Measurements from ENCODE around the gene CHP1.
"Not testable (repeated sequence)": the region's sequence is repeated elsewhere in the genome, so short reads cannot be mapped to it uniquely, and the experiment has no call there.

Gene CHP1

DNA sequence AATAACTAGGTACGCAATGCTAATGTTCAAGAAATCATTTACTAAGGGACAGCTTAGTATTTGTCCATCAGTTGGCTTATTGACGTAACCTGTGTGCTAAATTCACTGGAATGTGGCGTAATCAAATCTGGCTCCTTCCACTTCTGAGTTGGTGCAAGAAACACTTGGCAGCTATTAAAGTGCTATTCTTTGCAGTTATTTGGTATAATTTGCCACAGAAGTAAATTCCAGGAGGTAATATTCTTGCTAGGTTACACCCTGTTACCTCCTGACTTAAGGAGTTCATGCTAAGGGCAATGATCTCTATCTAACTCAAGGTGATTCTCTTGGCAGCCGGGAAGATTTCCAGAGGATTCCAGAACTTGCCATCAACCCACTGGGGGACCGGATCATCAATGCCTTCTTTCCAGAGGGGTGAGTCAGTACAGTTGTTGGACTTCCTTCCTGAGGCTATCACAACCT is 25.5 kb downstream of the CHP1 start:
- DNase-seq = no peak

DNA sequence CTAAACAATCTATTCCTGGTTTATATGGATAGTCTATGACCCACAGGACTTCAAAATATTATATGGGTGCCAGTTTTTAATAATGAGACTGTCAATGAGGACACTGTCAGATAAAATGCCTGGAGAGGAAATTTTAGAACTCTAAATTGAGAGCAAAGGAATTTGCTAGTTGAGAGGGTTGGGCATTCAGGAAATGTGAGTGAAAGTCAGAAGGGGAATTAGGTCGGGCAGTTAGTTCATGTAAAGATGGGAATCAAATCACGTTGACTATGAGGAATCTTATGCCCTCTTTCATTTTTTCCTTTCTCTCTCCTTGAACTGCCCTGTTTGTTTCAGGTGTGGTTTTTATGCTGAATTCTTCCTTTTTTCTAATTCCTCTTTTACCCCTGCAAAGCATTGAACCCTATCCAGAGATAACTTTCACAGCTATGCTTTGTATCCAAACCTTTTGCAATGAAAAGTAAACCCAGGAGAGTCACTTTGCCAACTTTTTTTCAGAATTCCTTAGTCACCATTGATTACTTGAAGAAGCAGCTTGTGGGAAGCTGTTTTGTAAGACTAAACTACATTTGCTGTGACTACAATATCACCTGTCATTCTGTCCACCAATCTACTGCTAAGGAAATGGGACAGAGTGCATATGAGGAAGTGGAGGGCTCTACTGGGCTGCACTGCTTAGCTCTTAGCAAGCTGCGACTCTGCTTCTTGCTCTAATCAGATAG is 27.8 kb downstream of the CHP1 start:
- DNase-seq = no peak

DNA sequence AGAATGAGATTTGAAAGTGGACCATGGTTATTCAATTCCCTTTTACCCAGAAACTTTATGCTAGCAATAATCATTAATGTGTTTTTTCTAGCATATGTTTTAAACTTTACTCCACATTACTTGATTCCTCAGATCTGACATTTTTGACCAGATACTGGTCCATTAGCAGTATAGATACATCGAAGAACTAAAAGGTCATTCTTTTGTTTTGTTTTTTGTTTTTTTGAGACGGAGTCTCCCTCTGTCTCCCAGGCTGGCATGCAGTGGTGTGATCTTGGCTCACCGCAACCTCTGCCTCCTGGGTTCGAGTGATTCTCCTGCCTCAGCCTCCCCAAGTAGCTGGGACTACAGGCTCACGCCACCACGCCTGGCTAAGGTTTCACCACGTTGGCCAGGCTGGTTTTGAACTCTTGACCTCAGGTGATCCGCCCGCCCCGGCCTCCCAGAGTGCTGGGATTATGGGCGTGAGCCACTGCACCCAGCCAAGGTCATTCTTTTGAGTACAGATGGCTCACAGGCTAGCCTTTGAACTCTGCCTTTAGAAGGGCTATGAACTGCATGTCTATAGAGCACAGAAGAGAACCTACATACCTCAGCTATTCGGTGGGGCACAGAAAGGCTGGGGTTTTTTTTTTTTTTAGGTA is 28.6 kb downstream of the CHP1 start:
- DNase-seq = no peak

DNA sequence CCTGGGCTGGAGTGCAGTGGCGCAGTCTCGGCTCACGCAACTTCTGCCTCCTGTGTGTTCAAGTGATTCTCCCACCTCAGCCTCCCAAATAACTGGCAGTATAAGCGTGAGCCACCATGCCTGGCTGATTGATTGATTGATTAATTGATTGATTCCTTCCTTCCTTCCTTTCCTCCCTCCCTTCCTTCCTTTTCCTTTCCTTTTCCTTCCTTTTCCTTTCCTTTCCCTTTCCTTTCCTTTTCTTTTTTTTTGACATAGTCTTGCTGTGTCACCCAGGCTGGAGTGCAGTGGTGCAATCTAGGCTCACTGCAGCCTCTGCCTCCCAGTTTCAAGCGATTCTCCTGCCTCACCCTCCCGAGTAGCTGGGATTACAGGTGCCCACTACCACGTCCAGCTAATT is 29.9 kb downstream of the CHP1 start:
- not testable (repeated sequence) for DNase-seq

DNA sequence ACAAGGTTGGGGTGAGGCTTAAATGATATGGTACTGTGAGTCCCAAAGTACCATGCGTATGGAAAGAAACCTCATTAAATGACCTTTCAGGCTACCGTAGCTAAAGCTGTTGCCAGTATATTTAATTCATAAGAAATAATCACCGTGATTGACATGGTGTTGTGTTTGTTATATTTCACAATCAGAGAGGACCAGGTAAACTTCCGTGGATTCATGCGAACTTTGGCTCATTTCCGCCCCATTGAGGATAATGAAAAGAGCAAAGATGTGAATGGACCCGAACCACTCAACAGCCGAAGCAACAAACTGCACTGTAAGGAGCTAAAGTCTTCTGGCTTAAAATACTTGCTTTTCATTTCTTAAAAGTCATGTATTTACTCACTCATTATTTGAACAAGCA is 31.5 kb downstream of the CHP1 start:
- no peak for DNase-seq

DNA sequence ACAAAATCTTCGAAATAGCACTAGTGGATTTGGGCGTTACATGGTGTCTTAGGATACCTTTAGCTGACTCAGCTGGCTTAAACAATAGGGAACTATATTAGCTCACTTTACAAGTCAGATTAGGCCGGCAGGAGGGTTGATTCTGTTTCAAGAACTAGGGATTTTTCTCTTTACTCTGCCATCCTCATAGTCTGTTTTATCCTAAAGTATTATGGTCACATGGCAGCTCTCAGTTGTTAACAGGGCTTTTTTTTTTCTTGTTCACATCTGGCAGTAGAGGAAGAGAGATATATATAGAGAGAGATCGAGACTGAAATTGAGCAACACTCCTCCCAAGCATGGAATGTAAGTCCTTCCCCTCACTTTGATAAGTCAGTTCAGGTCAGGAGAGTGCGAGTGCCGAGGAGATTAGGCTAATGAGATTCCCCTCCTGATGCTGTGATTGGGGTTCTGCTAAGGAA is 32.9 kb downstream of the CHP1 start:
- DNase-seq = no peak

DNA sequence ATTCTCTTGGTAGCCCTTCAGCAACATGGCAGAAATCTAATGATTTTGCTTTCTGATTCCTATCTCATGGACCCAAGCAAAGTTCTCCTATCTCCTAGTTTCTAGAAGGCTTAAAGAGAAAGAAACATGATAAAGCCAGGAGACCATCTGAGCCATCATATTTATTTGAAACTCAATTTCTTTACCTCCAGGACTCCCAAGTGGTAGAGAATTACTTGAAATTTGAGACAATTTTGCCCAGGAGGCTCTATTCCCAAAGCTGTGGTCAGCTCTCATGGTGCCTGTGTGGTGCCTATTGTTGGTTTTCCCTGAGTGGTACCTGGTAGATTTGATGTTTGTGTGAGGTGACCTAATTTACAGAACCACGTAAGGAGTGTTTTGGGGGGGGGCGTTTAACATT is 38.8 kb downstream of the CHP1 start:
- no peak for DNase-seq

DNA sequence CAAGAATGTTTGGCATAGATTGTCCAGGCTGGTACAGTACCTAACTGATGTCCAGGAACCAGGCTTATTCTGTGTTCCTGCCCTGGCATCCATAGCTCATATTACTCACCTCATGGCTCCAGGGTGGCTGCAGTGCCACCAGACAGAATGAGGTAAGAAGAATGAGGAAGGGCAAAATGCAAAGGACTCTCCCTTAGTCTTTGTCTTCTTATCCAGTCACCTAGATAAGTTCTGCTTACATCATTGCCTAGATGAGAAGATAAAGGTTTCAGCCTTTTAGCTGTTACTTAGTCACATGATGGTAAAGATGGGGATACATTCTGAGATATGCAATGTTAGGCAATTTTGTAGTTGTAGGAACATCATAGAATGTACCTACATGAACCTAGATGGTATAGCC is 45.8 kb downstream of the CHP1 start:
- no peak for DNase-seq

DNA sequence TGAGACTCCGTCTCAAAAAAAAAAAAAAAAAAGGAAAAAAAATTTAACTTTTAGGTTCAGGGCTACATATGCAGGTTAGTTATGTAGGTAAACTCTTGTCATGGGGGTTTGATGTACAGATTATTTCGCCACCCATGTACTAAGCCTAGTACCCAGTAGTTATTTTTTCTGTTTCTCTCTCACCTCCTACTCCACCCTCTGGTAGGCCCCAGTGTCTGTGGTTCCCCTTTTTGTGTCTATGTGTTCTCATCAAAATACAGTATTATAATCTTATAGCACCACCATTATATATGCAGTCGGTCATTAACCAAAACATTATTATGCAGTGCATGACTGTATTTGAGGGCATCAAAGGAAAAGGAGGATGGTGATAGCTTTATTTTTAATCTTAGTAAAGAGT is 47.3 kb downstream of the CHP1 start:
- no peak for DNase-seq

DNA sequence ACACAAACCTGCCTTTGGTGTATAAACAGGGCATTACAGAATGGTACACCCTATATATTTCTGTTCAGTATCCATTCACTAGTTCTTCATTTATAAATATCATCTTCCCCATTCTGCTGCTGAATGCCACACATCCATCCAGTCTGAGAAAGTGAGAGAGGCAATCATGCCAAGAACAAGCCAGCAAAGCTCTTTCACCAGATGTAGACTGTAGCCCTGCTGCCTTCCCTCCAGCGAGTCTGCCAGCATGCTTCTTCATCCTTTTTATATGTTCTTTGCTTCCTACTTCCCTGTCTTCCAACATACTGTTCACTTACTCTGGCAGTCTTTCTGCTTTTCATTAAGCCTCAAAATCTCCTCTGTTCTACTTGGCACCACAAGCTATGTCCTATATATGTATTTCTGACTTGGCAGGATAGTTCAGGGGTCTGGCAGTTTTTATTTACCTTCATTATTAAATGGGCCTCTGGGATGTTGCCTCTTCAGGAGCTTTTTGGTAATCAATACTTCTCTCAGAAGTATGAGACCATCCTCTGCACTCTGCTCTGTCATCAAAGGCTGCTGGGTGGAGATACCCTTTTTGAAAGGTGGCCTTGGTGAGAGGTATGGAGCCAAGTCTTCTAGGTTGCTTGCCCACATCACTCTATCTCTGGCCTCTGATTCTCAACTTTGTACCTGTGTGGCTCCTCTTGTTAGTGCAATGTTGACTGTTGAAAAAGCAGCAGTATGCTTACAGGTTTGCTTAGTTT is 48.6 kb downstream of the CHP1 start:
- no peak for DNase-seq

DNA sequence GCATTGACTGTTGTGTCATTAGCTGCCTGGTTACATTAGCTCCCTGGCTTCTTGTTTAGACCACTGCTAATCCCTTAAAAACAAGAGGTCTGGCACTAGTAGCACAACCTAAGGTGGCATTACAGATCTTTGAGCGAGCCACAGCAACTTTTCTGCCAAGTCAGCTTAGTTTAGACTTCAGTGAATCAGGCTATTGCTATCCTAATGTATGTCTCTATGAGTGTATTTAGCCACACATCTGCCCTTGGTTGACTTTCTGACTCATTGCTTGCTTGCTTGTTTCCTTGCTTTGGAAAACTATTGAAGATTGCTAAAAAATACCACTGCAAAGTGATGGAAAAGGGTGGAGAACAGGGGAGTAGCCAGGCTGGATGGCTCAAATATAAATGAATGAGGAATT is 50.2 kb downstream of the CHP1 start:
- DNase-seq = no peak

DNA sequence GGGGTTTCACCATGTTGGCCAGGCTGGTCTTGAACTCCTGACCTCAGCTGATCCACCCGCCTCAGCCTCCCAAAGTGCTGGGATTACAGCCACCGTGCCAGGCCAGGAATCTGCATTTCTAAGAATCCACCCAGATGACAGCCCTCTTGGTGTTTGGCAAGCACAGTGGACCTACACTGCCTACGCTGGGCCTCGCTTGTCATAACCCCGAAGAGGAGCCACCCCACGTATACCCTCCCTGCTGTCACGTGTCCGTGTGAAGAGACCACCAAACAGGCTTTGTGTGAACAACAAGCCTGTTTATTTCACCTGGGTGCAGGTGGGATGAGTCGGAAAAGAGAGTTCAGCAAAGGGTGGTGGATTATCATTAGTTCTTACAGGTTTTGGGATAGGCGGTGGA is 51.4 kb downstream of the CHP1 start:
- not testable (repeated sequence) for DNase-seq

DNA sequence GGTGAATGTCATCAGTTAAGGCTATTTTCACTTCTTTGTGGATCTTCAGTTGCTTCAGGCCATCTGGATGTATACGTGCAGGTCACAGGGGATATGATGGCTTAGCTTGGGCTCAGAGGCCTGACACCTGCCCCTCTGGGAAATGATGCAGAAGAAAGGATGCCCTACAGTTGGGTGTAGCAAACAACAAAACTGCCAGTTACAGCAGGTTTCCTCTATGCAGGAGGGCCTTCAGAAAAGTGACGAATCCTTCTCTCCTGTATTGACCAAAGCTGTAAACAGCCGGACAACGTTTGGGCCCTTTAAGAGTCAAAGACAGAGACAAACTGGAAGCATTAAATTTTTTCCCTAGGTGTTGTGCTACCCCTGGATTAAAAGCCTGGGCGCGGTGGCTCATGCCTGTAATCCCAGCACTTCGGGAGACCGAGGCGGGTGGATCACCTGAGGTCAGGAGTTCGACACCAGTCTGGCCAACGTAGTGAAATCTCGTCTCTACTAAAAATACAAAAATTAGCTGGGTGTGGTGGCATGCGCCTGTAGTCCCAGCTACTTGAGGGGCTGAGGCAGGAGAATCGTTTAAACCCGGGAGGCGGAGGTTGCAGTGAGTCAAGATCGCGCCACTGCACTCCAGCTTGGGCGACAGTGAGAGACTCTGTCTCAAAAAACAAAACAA is 52.0 kb downstream of the CHP1 start:
- DNase-seq = peak in 1 of 14 donors; percentile 32

DNA sequence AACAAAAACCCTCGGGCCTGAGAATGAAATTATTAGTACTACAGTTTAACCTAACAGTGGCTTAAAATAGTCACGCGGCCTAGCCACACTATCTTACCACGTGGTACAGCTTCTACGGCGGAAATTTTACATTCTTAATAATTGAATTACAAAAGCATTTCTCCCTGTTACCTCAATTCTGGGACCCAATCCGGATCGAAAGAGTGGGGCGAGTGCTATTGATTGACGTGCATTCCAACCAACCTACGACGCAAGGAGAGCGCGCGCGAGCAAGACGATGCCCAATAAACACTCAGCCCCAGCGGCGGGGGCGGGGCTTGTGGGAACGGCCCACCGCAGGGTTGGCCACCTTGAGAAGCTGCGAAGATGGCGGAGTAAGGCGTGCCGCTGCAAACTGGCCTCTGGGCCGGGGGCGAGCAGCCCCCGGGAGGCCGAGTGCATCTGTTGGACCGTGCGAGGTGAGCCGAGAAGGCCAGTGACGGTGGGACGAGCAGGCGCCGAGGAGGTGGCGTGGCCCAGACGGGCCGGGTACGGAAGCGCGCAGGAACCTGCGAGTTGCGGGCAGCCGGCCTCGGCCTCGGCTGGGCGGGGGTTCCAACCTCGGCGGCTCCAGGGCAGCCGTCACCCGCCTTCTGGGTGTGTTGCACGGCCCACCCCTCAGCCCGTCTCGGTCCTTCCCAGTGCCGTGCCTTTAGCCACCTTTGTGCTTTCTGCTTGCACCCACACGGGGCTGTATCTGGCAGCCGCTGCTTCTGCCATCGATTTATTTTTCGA is 52.8 kb downstream of the CHP1 start:
- DNase-seq = peak; percentile 64 to 97 (median 92)

DNA sequence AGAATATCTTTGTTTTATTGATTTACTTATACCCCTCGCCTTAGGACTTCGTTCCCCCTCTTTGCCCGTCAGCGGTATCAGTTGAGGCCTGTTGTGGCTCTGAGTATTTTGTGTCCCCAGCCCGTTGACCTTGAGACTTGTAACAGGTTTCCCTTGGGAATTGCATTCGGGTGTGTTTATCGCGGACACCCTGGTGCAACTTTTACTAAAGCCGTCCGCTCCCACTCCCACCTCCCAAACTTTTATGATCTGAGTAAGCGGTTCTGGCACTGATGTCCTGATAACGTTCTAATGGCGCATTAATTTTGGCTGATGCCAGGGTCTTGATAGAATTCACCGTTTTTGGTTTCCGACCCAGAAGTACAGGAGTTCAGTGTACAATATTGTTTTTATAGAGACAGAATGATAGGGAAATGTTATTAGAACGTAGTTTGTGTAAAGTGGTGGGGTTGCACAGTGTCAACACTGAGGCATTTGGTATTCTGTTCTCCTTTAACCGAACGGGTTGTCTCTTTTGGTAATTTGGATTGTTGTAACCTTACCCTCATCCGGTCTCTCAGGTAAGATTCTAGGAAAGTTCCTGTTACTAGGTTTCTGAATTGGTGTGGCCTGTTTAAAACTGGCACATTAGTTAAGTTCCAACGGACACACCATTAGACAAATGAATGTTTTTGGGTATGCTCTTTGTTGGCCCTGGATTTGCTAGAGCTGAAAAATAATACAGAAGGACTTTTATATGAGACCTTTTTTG is 53.5 kb downstream of the CHP1 start:
- peak in 5 of 14 donors; percentile 19 to 68 (median 52) for DNase-seq

DNA sequence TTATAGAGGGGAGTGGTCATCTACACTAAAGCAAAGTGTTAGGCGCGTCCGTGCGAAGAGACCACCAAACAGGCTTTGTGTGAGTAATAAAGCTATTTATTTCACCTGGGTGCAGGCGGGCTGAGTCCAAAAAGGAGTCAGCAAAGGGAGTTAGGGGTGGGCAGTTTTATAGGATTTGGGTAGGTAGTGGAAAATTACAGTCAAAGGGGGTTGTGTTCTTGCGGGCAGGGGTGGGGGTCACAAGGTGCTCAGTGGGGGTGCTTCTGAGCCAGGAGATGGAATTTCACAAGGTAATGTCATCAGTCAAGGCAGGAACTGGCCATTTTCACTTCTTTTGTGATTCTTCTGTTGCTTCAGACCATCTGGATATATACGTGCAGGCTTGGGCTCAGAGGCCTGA is 54.2 kb downstream of the CHP1 start:
- DNase-seq = no peak

DNA sequence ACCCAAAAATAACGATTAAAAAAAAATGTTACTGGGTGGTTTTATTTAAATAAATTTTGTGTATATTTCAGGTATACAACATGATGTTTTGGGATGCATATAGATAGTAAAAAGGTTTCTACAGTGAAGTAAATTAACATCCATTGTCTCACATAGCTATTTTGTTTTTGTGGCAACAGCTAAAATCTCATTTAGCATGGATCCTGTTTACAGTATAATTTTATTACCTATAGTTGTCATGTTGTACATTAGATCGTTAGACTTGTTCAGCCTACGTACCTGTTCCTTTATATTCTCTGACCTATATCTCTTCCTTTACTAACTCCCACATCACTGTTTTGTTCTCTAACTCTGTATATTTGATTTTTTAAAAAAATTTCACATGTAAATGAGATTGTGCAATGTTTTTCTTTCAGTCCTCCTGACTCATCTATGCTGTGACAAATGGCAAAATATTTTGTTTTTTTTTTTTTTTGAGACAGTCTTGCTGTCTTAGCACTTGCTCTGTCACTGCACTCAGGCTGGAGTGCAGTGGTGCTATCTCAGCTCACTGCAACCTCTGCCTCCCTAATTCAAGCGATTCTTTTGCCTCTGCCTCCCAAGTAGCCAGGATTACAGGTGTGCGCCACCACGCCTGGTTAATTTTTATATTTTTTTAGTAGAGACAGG is 55.7 kb downstream of the CHP1 start:
- no peak for DNase-seq

DNA sequence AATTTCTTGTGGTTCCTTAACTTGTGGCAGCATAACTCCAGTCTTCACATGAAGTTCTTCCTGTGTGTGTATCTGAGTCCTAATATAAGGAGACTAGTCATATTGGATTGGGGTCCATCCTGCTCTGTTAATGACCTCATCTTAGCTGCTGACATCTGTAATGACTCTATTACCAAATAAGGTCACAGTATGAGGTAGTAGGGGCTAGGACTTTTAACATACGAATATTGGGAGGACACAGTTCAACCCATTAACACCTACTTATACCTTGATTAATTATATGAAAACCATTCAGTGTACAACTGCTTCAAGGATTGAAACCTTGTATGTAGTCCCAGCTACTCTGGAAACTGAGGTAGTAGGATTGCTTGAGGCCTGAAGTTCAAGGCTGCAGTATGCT is 57.4 kb downstream of the CHP1 start:
- DNase-seq = no peak

DNA sequence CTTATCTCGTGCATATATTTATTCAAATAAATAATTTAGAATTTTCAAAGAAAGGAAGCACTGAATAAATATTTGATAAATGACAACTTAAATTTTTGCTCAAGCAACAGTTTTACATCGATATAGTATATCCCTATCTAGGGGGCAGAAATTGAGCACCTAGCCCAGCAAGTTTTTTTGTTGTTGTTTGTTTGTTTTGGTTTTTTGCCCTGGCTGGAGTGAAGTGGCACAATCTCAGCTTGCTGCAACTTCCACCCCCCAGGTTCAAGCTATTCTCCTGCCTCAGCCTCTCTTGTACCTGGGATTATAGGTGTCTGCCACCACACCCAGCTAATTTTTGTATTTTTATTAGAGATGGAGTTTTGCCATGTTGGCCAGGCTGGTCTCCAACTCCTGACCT is 58.9 kb downstream of the CHP1 start:
- DNase-seq = no peak

DNA sequence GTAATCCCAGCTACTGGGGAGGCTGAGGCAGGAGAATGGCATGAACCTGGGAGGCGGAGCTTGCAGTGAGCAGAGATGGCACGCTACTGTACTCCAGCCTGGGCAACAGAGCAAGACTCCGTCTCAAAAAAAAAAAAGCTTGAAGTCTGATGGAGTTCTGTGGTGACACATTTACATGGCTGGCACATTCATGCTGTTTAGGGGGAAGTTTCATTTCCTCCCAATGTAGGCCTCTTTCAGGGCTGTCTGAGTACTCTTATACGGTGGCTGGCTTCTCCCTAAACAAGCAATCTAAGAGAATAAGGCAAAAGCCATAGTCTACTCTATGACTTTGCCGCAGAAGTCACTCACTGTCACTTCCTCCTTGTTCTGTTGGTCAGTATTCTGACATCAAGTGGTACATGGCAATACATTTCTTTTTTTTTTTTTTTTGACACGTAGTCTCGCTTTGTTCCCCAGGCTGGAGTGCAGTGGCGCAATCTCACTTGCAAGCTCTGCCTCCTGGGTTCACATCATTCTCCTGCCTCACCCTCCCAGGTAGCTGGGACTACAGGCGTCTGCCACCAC is 60.1 kb downstream of the CHP1 start:
- DNase-seq = peak in 1 of 14 donors; percentile 3

All from C1 segment of cervical spinal cord (tissue), 14 donors.